ENCODE measurements around the gene ELAC2. TPM values are rescaled to one million over a fixed set of nuclear protein-coding genes. Genes with fewer than 3 reads are reported as not detected.

The ELAC2 gene
- total and polyA plus RNA-seq, 2 donors (not counting 1 experiment from before 2014, with no cell fraction given), result 36.9 to 47.2 TPM

- Histone ChIP-seq H2AFZ (ENCODE audit: low read length) (peak overlapping the region; percentile 81), H3K4me2 (ENCODE audit: extremely low read depth, insufficient read depth, low read length) (peak overlapping the region; percentile 71), H3K36me3 (ENCODE audit: control insufficient read depth, insufficient read depth, low read length) (peaks cover 16% of the 10 kb centered on the region), H4K20me1 (ENCODE audit: control insufficient read depth, extremely low read depth, insufficient read depth, low read length) (no peaks in the 10 kb centered on the region), H3K4me1 (ENCODE audit: control insufficient read depth, extremely low read depth, insufficient read depth, low read length) (no peaks in the 10 kb centered on the region), H3K79me2 (ENCODE audit: control insufficient read depth, insufficient read depth, low read length) (peaks cover 10% of the 10 kb centered on the region), H3K4me3 (replicated peaks in 1 of 4; ENCODE audit: control extremely low read depth in 1 of 4, insufficient read depth in 1 of 4, low read depth in 3 of 4, low read length in 4 of 4) (peak overlapping the region; percentile 62 to 92 (median 77)), H3K27me3 (ENCODE audit: control insufficient read depth, insufficient read depth, low read length) (no peaks in the 10 kb centered on the region), H3K9ac (ENCODE audit: insufficient read depth, low read length) (peak overlapping the region; percentile 76), H3K9me3 (ENCODE audit: control insufficient read depth, insufficient read depth, low read depth, low read length) (no peaks in the 10 kb centered on the region), H3K27ac (ENCODE audit: insufficient read depth, low read length) (peak overlapping the region; percentile 69)
- peak in 1 of 2 donors; percentile 29 for DNase-seq (ENCODE audit: low read depth in 2 of 2)
- no peak for TF ChIP-seq EZH2 (IDR thresholded peaks at IDR 0.05; ENCODE audit: low read length, missing control alignments)
- TF ChIP-seq, protein P1, sequence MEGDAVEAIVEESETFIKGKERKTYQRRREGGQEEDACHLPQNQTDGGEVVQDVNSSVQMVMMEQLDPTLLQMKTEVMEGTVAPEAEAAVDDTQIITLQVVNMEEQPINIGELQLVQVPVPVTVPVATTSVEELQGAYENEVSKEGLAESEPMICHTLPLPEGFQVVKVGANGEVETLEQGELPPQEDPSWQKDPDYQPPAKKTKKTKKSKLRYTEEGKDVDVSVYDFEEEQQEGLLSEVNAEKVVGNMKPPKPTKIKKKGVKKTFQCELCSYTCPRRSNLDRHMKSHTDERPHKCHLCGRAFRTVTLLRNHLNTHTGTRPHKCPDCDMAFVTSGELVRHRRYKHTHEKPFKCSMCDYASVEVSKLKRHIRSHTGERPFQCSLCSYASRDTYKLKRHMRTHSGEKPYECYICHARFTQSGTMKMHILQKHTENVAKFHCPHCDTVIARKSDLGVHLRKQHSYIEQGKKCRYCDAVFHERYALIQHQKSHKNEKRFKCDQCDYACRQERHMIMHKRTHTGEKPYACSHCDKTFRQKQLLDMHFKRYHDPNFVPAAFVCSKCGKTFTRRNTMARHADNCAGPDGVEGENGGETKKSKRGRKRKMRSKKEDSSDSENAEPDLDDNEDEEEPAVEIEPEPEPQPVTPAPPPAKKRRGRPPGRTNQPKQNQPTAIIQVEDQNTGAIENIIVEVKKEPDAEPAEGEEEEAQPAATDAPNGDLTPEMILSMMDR (conservative IDR thresholded peaks at IDR 0.05 in 1 of 2, IDR thresholded peaks at IDR 0.05 in 1 of 2; ENCODE audit: low read depth in 1 of 2, low read length in 2 of 2), result no peak
Observed at GRCh38 chr17:13016881-13017654, 759 bp downstream of the ELAC2 start.

DNA sequence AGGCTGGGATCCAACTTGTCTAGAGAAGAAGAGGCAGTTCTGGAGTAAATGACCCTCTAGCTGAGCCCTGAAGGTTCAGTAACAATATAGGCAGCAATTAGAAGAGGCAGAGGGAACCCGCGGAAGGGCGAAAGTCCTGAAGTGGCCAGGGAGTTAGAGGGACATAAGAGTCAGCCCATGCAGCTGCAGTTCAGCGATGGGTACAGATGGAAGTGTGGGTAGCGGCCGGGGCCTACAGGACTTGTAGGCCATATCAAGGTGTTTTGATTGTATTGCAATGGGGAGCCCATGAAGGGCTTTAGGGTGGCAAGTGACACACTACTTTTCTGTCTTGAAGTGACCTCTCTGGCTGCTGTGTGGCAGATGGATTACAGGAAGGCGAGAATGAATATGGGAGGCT lies 3.0 kb downstream of the ELAC2 start:
- H3K79me2 ChIP-seq (ENCODE audit: control insufficient read depth, insufficient read depth, low read length), result peaks cover 10% of the 10 kb centered on the region
- no peaks in the 10 kb centered on the region for H3K9me3 ChIP-seq (ENCODE audit: control insufficient read depth, insufficient read depth, low read depth, low read length)
- no peaks in the 10 kb centered on the region for H3K27me3 ChIP-seq (ENCODE audit: control insufficient read depth, insufficient read depth, low read length)
- H2AFZ ChIP-seq (ENCODE audit: low read length), result no peak overlapping the region
- DNase-seq (ENCODE audit: low read depth in 2 of 2), result no peak
- peaks cover 16% of the 10 kb centered on the region for H3K36me3 ChIP-seq (ENCODE audit: control insufficient read depth, insufficient read depth, low read length)
- H3K4me1 ChIP-seq (ENCODE audit: control insufficient read depth, extremely low read depth, insufficient read depth, low read length), result no peaks in the 10 kb centered on the region
- no peak overlapping the region for H3K4me2 ChIP-seq (ENCODE audit: extremely low read depth, insufficient read depth, low read length)
- no peak overlapping the region for H3K9ac ChIP-seq (ENCODE audit: insufficient read depth, low read length)
- TF ChIP-seq, protein P1 (conservative IDR thresholded peaks at IDR 0.05 in 1 of 2, IDR thresholded peaks at IDR 0.05 in 1 of 2; ENCODE audit: low read depth in 1 of 2, low read length in 2 of 2), result no peak
- no peak for TF ChIP-seq EZH2 (IDR thresholded peaks at IDR 0.05; ENCODE audit: low read length, missing control alignments)
- H3K4me3 ChIP-seq (replicated peaks in 1 of 4; ENCODE audit: control extremely low read depth in 1 of 4, insufficient read depth in 1 of 4, low read depth in 3 of 4, low read length in 4 of 4), result no peak overlapping the region
- H3K27ac ChIP-seq (ENCODE audit: insufficient read depth, low read length), result no peak overlapping the region
- H4K20me1 ChIP-seq (ENCODE audit: control insufficient read depth, extremely low read depth, insufficient read depth, low read length), result no peaks in the 10 kb centered on the region

DNA sequence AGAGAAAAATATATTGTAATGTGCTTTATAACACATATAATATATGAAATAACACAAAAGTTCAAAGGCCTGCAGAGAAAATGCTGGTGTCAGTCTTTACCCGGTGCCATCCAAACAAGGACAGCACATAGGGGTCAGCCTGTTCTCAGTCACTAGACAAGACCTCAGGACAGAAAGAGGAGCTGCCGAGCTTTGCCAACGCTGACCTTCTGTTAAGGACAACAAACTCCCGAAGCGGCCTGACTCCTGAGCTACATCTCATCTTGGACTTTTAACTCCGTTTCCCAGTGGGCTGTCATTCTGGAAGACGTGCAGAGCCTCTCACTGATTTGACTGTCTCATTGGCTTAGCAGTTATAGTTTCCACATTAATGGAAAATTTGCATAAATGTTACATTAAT lies 6.9 kb downstream of the ELAC2 start:
- Histone ChIP-seq H2AFZ (ENCODE audit: low read length) (no peak overlapping the region), H3K4me3 (replicated peaks in 1 of 4; ENCODE audit: control extremely low read depth in 1 of 4, insufficient read depth in 1 of 4, low read depth in 3 of 4, low read length in 4 of 4) (no peak overlapping the region), H3K4me1 (ENCODE audit: control insufficient read depth, extremely low read depth, insufficient read depth, low read length) (no peaks in the 10 kb centered on the region), H3K36me3 (ENCODE audit: control insufficient read depth, insufficient read depth, low read length) (peaks cover 20% of the 10 kb centered on the region), H3K27me3 (ENCODE audit: control insufficient read depth, insufficient read depth, low read length) (no peaks in the 10 kb centered on the region), H3K4me2 (ENCODE audit: extremely low read depth, insufficient read depth, low read length) (no peak overlapping the region), H3K9ac (ENCODE audit: insufficient read depth, low read length) (no peak overlapping the region), H3K9me3 (ENCODE audit: control insufficient read depth, insufficient read depth, low read depth, low read length) (no peaks in the 10 kb centered on the region), H3K27ac (ENCODE audit: insufficient read depth, low read length) (no peak overlapping the region), H3K79me2 (ENCODE audit: control insufficient read depth, insufficient read depth, low read length) (peaks cover 2% of the 10 kb centered on the region), H4K20me1 (ENCODE audit: control insufficient read depth, extremely low read depth, insufficient read depth, low read length) (no peaks in the 10 kb centered on the region)
- no peak for DNase-seq (ENCODE audit: low read depth in 2 of 2)
- TF ChIP-seq, protein P1 (conservative IDR thresholded peaks at IDR 0.05 in 1 of 2, IDR thresholded peaks at IDR 0.05 in 1 of 2; ENCODE audit: low read depth in 1 of 2, low read length in 2 of 2), result no peak
- TF ChIP-seq EZH2 (IDR thresholded peaks at IDR 0.05; ENCODE audit: low read length, missing control alignments), result no peak

Measured in fibroblast of lung (primary cell).